Measurements from ENCODE around the gene NR6A1.

NR6A1 gene

DNA sequence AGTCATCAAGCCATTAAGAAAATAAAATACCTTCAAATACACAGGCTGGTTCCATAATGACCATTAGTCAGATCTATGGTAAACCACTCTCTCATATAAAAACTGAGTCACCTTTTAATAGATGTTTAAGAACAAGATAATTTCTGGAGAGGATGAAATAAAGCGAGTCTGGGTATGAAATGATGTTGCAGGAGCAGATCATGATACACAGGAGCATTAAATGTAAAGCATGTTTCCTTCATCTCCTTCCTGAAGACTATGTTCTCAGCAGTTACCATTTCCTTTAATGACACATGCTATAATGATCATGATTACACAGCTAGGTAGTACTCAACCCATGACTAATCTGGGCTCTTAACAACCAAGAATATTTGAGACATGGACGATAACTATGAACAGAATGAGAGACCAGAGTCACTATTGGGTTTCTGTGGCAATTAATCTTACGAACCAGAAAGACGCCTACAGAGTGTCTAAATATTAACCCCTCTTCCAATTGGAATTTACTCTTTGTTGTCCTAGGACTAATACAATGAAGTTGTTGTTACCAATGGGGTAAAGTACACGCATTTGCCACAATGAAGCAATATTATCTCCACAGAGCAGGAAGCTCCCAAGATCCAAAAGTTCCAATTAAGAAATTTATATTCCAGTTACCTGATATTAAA lies 105.6 kb downstream of the NR6A1 start:
- H3K27me3 Mint-ChIP-seq = peaks cover 1% of the 10 kb centered on the region

DNA sequence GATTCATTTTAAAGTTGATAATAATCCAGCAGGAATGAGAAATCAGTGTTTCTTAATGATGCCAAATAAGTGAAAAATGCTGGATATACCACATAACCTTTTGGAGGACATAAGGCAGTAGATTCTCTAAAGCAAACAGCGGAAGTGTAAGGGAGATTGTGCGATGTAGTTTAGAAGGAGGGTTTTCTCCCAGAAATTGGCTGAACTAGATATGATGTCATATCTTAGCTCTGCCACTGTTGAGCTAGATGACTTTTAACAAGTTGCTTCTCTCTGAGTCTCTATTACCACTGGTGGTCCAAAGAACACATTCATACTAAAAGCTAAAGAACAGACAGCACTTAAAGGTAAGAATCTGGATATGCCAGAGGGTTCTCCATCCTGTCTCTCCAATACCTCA lies 107.0 kb downstream of the NR6A1 start:
- Mint-ChIP-seq H3K9me3 (ENCODE audit: low read depth) (no peaks in the 10 kb centered on the region), H3K36me3 (peaks cover 6% of the 10 kb centered on the region), H3K27me3 (peaks cover 1% of the 10 kb centered on the region), H3K27ac (no peak overlapping the region), H3K4me1 (ENCODE audit: low read depth) (peaks cover 18% of the 10 kb centered on the region), H3K4me3 (no peak overlapping the region)

More for the DNA sequence above, 105.6 kb downstream of the NR6A1 start:
- H3K36me3 Mint-ChIP-seq = peaks cover 6% of the 10 kb centered on the region
- peaks cover 4% of the 10 kb centered on the region for H3K4me1 Mint-ChIP-seq (ENCODE audit: low read depth)
- H3K9me3 Mint-ChIP-seq (ENCODE audit: low read depth) = no peaks in the 10 kb centered on the region
- H3K27ac Mint-ChIP-seq = no peak overlapping the region
- H3K4me3 Mint-ChIP-seq = no peak overlapping the region

DNA sequence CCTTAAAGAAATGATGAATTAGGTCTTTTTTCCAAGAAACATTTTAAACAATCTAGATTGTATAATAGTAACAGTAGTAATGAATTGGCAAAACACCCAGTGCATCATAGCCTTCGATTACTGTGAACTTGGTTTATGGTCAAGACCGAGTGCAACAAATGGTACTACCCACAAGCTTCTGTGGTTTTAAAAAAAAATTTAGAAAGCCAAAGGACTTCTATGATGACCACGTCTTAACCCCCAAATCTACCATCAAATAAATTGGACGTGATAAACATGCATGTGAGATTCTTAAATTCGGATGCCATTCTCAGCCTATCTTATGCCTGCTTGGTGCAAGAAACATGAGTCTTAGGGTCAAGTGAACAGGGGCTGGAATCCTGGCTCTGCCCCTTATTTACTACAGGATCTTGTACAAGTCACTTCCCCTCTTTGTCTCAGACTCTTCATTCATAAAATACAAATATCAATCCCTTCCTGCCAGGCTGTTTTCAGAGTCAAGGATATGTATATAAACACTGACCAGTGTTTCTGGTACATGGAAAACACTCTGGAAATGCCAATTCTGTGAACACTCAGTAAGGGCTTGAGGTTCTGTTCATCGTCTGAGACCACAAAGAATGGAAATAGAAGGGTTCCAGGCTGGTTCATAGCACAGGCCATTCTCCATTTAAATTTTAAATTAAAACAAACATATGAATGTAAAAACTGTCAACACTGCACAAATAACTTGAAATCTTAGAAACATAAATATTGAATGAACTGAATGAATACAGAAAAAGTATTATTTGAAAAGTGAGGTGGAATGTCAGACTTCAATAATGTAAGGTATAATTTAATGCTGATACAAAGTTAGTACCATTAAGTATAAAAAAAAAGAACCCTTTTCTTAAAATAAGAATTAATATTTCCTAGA lies 107.8 kb downstream of the NR6A1 start:
- peaks cover 1% of the 10 kb centered on the region for H3K27me3 Mint-ChIP-seq
- no peaks in the 10 kb centered on the region for H3K9me3 Mint-ChIP-seq (ENCODE audit: low read depth)
- no peak overlapping the region for H3K27ac Mint-ChIP-seq
- H3K36me3 Mint-ChIP-seq = peaks cover 6% of the 10 kb centered on the region
- H3K4me3 Mint-ChIP-seq = no peak overlapping the region
- peaks cover 26% of the 10 kb centered on the region for H3K4me1 Mint-ChIP-seq (ENCODE audit: low read depth)

DNA sequence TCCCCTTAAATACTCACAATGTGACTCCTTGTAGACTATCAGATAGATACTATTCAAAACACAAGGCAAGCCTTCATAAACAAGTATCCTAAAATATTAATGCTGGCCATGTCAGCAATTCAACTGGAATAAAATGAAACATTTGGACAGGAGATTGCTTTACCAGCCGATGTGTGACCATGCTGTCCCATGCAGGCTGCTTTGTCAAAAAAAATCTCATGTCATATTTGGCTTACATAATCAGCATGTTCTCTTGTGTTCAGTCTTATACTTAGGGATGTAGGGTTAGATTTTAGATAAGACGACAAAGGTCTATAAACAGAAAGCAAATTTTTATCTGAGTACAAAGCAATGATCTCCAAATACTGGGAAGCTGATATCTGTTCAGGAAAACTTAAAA lies 108.5 kb downstream of the NR6A1 start:
- Mint-ChIP-seq H3K27me3 (peaks cover 1% of the 10 kb centered on the region), H3K4me1 (ENCODE audit: low read depth) (peaks cover 32% of the 10 kb centered on the region), H3K9me3 (ENCODE audit: low read depth) (no peaks in the 10 kb centered on the region), H3K36me3 (peaks cover 6% of the 10 kb centered on the region), H3K4me3 (no peak overlapping the region), H3K27ac (no peak overlapping the region)

DNA sequence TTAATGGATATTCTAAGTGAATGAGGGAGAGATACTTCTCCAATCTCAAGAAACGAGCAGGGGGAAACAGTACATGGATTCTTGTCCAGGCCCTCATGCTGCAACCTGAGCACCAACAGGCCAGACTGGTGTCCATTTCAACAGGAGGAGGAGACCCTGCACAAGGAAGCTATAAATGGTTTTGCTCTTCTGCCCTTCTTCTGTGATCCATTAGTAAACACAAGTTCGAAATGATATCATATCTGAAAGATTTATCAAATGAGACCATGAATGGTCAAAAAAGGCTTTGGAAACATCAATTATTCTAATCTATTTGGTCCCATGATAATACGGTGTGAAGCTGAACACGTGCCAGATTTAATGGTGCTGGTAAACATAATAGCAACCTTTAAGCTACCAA lies 109.8 kb downstream of the NR6A1 start:
- Mint-ChIP-seq H3K4me3 (peak overlapping the region; percentile 64), H3K9me3 (ENCODE audit: low read depth) (no peaks in the 10 kb centered on the region), H3K27me3 (peaks cover 1% of the 10 kb centered on the region), H3K27ac (no peak overlapping the region), H3K4me1 (ENCODE audit: low read depth) (peaks cover 32% of the 10 kb centered on the region), H3K36me3 (peaks cover 6% of the 10 kb centered on the region)

DNA sequence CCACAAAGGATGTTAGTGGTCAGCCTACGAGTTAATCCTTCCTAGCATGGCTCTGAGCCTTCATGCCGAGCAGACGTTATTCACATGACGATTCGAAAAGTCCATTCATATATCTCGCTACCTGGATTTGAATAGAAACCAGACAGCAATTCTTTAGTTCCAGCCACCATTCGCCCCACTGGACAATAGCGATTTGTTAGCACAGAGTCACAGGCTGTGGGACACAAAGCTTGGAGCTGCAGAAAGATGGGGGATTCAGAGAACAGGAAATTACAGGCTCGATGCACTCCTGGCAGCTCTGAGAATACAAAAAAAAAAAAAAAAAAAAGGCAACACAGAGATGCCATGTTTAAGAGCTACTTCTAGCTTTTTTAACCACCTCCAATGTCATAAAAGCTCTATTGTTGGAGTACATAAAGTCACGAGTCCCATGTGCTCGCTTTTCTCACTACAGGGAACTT lies 110.7 kb downstream of the NR6A1 start:
- Mint-ChIP-seq H3K4me3 (peak overlapping the region; percentile 96), H3K9me3 (ENCODE audit: low read depth) (no peaks in the 10 kb centered on the region), H3K4me1 (ENCODE audit: low read depth) (peaks cover 32% of the 10 kb centered on the region), H3K27me3 (peaks cover 1% of the 10 kb centered on the region), H3K27ac (peak overlapping the region; percentile 95), H3K36me3 (peaks cover 2% of the 10 kb centered on the region)

DNA sequence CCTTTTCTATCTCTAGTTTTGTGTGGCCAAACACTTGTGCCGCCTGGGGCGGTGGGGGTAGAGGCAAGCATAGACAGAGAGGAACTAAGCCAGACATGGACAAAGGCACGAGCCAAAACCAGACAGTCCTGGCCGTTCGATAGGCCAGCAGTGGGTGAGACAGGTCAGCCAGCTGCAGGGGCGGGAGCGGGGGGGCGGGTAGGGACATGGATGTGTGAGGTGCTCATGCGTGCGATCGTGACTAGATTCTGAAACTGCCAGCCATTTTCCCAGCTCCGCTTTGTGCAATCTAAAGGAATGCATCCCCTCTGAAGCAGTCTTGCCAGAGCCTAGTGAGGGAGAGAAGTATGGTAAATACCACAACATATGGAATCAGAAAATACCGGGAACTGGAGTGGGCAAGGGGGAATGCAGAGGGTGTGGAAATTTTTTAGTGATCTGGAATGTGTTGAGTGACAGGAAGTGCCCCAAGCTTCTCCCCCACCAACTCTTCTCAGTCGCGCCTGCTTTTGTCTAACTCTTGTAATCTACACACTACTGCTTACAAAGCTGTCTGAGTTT lies 111.9 kb downstream of the NR6A1 start:
- Mint-ChIP-seq H3K27ac (peak overlapping the region; percentile 95), H3K36me3 (no peaks in the 10 kb centered on the region), H3K4me3 (peak overlapping the region; percentile 96), H3K27me3 (no peaks in the 10 kb centered on the region), H3K4me1 (ENCODE audit: low read depth) (peaks cover 32% of the 10 kb centered on the region), H3K9me3 (ENCODE audit: low read depth) (no peaks in the 10 kb centered on the region)

DNA sequence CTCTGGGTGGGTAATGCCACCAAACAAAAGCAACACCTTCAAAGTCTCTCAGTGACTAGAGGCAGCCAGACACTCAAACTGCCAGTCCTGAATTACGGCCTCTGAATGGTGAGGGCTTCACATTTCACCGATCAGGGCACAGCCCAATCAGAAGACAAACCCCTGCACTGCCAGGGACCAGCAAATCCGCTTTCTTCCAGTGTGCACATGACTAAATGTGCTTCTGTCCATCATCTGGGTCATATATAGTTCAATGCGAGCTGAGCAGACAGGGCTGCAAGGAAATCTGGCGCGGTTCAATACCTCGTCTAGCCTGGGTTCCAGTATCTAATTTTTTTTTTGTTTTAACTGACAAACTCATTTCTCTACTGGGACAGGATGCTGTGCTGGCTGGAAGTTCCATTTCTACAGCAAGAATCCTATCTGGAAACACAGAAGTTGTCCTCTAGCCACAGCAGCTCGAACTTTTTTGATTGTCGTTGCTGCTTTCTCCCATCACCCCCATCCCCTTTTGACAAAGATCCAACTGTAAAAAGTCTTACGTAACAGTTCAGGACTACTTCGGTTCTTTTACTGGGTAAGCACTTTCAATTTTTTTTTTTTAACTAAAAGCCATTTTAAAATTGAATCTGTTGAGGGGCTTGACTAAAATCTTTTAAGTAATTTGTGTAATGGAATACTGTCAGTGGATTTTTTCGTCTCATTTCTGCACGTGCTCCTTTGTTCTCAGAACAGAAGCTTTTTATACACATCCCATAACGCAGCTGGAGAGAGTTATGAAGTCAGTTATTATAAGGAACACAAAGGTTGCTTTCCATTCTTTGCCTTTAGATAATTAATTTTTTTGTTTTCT lies 112.7 kb downstream of the NR6A1 start:
- Mint-ChIP-seq H3K4me1 (ENCODE audit: low read depth) (peaks cover 32% of the 10 kb centered on the region), H3K27me3 (no peaks in the 10 kb centered on the region), H3K9me3 (ENCODE audit: low read depth) (no peaks in the 10 kb centered on the region), H3K27ac (peak overlapping the region; percentile 95), H3K36me3 (no peaks in the 10 kb centered on the region), H3K4me3 (peak overlapping the region; percentile 96)

DNA sequence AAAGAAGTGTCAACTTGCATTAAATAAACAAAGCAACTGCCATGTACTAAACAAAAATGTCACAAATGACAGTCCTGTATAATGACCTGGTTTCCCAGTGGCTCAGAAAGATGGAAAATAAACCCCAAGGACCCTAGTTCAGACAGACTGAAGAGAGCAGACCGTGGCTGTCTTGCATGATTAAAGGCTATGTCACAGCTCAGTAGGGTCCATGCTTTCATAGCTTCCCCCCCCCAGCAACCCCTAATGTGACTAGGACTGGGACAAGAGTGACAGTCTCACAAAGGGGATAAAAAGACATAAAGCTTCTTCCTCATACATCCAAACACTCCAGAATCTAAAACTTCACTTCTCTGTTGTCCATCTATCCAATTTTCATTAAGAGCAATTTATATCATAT lies 113.6 kb downstream of the NR6A1 start:
- Mint-ChIP-seq H3K4me3 (no peak overlapping the region), H3K4me1 (ENCODE audit: low read depth) (peaks cover 32% of the 10 kb centered on the region), H3K27ac (peak overlapping the region; percentile 95)

DNA sequence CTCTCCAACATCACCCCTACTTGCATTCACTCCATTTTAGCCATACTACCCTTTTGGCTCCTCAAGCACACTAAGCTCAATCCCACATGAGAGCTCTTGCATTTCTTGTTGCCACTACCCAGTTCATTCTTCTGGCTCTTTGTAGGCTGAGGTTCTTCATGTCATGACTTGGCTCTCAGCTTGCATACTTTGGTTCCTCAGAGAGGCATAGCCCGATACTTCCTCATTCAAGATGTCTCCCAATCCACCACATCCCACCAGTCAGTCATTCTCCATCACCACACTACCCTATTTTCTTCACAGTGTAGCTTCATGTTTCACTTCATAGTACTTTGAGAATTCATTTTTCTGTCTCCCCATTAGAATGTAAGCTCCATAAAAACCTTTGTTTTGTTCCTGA lies 116.7 kb downstream of the NR6A1 start:
- no peaks in the 10 kb centered on the region for H3K9me3 Mint-ChIP-seq (ENCODE audit: low read depth)
- H3K36me3 Mint-ChIP-seq = no peaks in the 10 kb centered on the region
- H3K4me1 Mint-ChIP-seq (ENCODE audit: low read depth) = peaks cover 17% of the 10 kb centered on the region
- no peak overlapping the region for H3K4me3 Mint-ChIP-seq
- no peak overlapping the region for H3K27ac Mint-ChIP-seq
- no peaks in the 10 kb centered on the region for H3K27me3 Mint-ChIP-seq

More for the DNA sequence above, 113.6 kb downstream of the NR6A1 start:
- Mint-ChIP-seq H3K9me3 (ENCODE audit: low read depth) (no peaks in the 10 kb centered on the region), H3K36me3 (no peaks in the 10 kb centered on the region), H3K27me3 (no peaks in the 10 kb centered on the region)

DNA sequence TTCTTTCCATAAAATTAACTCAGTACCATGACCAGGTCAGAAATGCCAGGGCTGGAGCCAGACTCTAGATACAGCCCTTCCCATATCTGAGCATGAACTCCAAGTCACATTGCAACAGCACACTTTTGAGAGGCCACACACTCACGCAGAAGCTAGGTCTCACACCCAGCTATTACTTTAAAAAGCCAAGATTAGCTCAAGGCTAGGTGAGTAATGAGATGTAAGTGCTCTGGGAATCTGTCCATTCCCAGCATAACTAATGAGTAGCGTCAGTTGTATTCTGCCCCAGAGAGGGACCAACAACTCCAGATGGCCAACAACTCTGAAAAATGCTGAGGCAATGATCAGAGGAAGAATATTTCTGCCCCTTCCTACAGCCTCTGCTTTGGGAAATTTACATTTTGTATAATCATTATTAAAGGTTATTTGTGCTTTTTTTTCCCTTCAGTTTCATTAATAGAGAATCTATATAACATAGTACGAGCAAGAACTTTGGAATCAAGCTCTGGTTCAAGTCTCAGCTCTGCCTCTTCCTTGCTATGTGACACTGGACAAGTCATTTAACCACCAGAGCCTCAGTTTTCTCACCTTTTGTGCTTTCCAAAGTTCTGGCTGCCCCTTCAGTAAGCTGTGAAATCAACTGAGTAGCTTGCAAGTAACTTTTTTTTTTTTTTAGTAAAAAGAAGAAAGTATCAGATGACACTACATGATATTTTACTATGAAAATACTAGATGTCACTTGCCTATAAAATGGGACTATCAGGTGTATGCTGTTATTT lies 118.3 kb downstream of the NR6A1 start:
- no peaks in the 10 kb centered on the region for H3K9me3 Mint-ChIP-seq (ENCODE audit: low read depth)
- H3K27ac Mint-ChIP-seq = no peak overlapping the region
- H3K36me3 Mint-ChIP-seq = no peaks in the 10 kb centered on the region
- H3K27me3 Mint-ChIP-seq = no peaks in the 10 kb centered on the region
- H3K4me1 Mint-ChIP-seq (ENCODE audit: low read depth) = peaks cover under 1% of the 10 kb centered on the region
- no peak overlapping the region for H3K4me3 Mint-ChIP-seq

DNA sequence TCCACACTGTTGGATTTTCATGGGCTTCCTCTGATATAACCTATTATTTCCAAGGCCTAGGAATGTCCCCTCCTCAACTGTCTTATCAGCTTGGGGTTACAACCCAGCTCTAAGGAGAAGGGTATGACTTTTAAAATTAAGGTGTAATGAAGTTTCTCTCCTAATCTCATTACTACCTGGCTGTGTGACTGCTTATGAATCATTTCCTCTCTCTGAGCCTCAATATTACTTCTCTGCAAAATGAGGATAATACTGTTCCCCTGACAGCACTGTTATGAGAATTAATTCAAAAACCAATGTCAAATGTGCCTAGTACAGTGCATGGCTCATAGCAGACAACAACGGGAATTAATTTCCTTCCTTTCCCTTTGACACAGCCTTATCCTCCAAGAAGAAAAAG lies 118.9 kb downstream of the NR6A1 start:
- no peak overlapping the region for H3K27ac Mint-ChIP-seq
- no peaks in the 10 kb centered on the region for H3K36me3 Mint-ChIP-seq
- H3K27me3 Mint-ChIP-seq = no peaks in the 10 kb centered on the region
- no peaks in the 10 kb centered on the region for H3K4me1 Mint-ChIP-seq (ENCODE audit: low read depth)
- no peak overlapping the region for H3K4me3 Mint-ChIP-seq
- no peaks in the 10 kb centered on the region for H3K9me3 Mint-ChIP-seq (ENCODE audit: low read depth)

DNA sequence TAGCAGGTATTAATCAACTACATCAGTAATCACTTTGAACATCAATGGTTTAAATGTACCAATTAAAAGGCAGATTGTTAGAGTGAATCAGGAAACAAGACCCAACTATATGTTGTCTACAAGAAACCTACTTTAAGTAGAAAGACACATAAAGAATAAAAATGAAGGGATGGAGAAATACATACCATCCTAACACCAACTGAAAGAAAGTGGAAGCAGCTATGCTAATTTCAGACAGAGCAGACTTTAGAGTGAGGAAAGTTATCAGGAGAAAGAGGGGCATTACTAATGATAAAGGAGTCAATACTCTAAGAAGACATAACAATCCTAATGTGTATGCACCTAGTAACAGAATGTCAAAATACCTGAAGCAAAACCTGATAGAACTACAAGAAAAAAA lies 125.8 kb downstream of the NR6A1 start:
- no peaks in the 10 kb centered on the region for H3K27me3 Mint-ChIP-seq
- no peak overlapping the region for H3K4me3 Mint-ChIP-seq
- H3K4me1 Mint-ChIP-seq (ENCODE audit: low read depth) = no peaks in the 10 kb centered on the region
- peaks cover 9% of the 10 kb centered on the region for H3K9me3 Mint-ChIP-seq (ENCODE audit: low read depth)
- peaks cover 4% of the 10 kb centered on the region for H3K36me3 Mint-ChIP-seq
- no peak overlapping the region for H3K27ac Mint-ChIP-seq

DNA sequence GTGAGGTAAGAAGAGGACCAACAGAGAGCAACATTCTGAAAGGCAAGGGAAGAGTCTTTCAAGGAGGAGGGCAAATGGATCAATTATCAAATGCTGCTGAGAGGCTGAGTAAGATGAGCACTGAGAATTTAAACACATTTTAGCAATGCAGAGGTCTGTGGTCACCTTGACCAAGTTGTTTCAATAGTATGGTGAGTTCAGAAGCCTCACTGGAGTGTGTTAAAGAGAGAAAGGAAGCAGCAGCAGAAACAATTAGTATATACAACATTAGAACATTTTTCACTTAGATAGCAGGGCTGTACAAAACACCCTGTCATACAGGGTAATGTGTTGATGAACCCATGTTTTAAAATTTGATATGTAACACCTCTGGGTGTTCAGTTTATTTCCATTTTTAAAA lies 131.5 kb downstream of the NR6A1 start:
- Mint-ChIP-seq H3K4me1 (ENCODE audit: low read depth) (no peaks in the 10 kb centered on the region), H3K4me3 (no peak overlapping the region), H3K27me3 (peaks cover 17% of the 10 kb centered on the region), H3K9me3 (ENCODE audit: low read depth) (no peaks in the 10 kb centered on the region), H3K27ac (no peak overlapping the region), H3K36me3 (no peaks in the 10 kb centered on the region)

All from activated naive CD8-positive, alpha-beta T cell (primary cell).